GM06990 (cell line): ENCODE measurements around the gene ZNF750.

Experiments
- DNase-seq: peaks from one replicate; pipeline ENCODE4 v3.0.0-alpha.2; 2011; ENCODE audit not compliant: insufficient read length; ENCODE audit errors: extremely low read depth
- H3K27me3 ChIP-seq: replicated peaks from 2 replicates; pipeline ENCODE4 v1.6.0; 2011; ENCODE audit warnings: low read length; ENCODE audit not compliant: control insufficient read depth, insufficient read depth
- H3K36me3 ChIP-seq: 2 replicates; pipeline ENCODE4 v1.5.1; 2011; ENCODE audit warnings: low read length; ENCODE audit not compliant: control insufficient read depth, insufficient read depth
- H3K4me3 ChIP-seq: replicated peaks from 2 replicates; pipeline ENCODE4 v1.5.1; 2011; ENCODE audit warnings: low read depth, mild to moderate bottlenecking, control low read depth, low read length
- TF ChIP-seq, protein P1 (sequence below): IDR thresholded peaks from 2 replicates; pipeline ENCODE4 v1.5.1; 2011; ENCODE audit warnings: low read length, control low read depth, mild to moderate bottlenecking, inconsistent platforms; ENCODE audit not compliant: insufficient read depth, poor library complexity, severe bottlenecking

ZNF750 gene

DNA sequence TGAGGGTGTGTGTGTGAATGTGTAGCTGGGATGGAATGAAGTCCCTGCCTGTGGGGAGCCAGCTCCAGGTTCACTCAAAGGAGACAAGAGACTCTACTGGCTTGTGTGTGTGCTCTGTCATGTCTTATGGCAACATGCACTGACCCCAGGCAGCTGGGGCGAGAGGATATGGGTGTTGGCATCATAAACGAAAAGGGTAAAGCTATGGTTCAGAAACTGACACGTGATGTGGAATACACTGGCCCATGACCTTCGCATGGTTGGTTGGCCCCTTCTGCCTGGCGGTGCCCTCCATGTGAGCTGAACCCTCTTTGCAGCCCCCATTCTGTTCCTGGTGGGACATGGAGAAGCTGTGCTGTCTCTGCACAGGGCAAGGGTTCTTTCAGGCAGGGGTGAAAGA lies 21.9 kb downstream of the ZNF750 start:
- TF ChIP-seq, protein P1, sequence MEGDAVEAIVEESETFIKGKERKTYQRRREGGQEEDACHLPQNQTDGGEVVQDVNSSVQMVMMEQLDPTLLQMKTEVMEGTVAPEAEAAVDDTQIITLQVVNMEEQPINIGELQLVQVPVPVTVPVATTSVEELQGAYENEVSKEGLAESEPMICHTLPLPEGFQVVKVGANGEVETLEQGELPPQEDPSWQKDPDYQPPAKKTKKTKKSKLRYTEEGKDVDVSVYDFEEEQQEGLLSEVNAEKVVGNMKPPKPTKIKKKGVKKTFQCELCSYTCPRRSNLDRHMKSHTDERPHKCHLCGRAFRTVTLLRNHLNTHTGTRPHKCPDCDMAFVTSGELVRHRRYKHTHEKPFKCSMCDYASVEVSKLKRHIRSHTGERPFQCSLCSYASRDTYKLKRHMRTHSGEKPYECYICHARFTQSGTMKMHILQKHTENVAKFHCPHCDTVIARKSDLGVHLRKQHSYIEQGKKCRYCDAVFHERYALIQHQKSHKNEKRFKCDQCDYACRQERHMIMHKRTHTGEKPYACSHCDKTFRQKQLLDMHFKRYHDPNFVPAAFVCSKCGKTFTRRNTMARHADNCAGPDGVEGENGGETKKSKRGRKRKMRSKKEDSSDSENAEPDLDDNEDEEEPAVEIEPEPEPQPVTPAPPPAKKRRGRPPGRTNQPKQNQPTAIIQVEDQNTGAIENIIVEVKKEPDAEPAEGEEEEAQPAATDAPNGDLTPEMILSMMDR: no peak
- DNase-seq: no peak
- no peak overlapping the region for H3K4me3 ChIP-seq
- H3K36me3 ChIP-seq: peaks cover 6% of the 10 kb centered on the region
- no peaks in the 10 kb centered on the region for H3K27me3 ChIP-seq

DNA sequence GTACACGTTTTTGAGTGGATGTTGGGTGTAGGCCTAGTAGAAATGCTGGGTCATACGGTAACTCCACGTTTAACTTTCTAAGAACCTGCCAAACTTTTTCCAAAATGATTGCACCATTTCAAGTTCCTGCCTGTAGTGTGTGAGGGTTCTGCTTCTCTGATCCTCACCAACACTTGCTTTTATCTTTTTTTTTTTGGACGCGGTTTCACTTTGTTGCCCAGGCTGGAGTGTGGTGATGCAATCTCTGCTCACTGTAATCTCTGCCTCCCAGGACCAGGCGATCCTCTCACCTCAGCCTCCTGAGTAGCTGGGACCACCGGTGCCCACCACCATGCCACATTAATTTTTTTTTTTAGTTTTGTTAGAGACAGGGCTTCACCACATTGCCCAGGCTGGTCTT lies 23.5 kb downstream of the ZNF750 start:
- TF ChIP-seq, protein P1: no peak
- Histone ChIP-seq H3K27me3 (no peaks in the 10 kb centered on the region), H3K4me3 (no peak overlapping the region), H3K36me3 (peaks cover 6% of the 10 kb centered on the region)
- no peak for DNase-seq

DNA sequence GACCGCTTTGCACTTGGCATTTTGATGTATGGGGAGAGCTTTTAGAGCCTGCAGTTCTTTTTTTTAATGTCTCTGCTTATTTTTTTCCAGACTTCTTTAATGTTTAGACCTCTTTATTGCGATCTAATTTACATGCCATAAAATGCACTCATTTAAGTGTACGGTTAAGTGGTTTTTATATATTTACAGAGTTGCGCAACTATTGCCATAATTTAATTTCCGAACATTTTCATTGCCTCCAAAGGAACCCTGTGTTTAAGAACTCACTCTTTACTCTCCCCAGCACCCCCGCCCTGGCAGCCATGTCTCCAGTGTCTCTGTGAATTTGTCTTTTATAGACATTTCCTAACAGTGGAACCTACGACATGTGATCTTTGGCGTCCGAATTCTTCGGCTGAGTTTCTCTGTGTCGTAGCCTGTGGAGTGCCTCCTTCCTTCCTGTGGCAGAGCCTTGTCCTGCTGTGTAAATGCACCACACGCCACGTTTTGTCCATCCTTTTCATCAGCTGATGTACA lies 24.0 kb downstream of the ZNF750 start:
- H3K27me3 ChIP-seq: no peaks in the 10 kb centered on the region
- no peak overlapping the region for H3K4me3 ChIP-seq
- peaks cover 6% of the 10 kb centered on the region for H3K36me3 ChIP-seq
- DNase-seq: no peak
- TF ChIP-seq, protein P1: no peak

DNA sequence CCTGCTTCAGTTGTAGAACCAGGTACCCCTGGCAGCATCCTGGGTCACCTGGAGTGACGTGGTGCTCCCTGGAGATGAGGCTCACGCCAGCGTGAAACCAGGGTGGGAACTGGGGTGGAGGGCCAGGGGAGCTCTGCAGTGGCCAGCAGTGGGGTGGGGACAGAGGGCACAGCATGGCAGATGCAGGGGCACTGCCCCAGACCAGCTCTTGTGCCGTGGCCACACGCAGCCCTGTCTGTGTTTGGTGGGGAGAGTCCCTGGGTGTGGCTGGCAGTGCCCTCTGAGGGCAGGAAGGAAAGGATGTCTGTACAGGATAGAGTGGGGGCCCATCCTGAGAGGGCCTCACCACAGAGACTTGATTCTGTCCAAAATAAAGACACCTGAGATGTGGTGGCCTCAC lies 24.5 kb downstream of the ZNF750 start:
- DNase-seq: no peak
- Histone ChIP-seq H3K4me3 (no peak overlapping the region), H3K36me3 (peaks cover 8% of the 10 kb centered on the region), H3K27me3 (no peaks in the 10 kb centered on the region)
- TF ChIP-seq, protein P1: no peak

DNA sequence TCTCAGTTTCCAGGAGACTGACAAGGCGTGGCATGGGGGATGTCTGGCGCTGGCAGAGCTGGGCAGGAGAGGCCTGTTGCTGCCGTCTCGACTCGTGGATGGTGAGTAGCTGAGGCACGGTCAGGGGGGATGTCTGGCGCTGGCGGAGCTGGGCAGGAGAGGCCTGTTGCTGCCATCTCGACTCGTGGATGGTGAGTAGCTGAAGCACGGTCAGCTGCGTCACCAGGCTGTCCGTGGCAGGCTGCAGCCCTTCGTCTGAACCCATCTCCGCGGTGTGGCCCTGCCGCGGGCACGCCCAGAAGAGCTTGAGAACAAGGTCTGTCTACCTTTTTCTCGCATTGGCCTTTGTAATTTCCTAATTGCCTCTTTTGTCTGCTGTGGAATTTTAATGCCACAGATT lies 25.0 kb downstream of the ZNF750 start:
- H3K4me3 ChIP-seq: no peak overlapping the region
- H3K27me3 ChIP-seq: no peaks in the 10 kb centered on the region
- DNase-seq: no peak
- TF ChIP-seq, protein P1: no peak
- peaks cover 8% of the 10 kb centered on the region for H3K36me3 ChIP-seq

DNA sequence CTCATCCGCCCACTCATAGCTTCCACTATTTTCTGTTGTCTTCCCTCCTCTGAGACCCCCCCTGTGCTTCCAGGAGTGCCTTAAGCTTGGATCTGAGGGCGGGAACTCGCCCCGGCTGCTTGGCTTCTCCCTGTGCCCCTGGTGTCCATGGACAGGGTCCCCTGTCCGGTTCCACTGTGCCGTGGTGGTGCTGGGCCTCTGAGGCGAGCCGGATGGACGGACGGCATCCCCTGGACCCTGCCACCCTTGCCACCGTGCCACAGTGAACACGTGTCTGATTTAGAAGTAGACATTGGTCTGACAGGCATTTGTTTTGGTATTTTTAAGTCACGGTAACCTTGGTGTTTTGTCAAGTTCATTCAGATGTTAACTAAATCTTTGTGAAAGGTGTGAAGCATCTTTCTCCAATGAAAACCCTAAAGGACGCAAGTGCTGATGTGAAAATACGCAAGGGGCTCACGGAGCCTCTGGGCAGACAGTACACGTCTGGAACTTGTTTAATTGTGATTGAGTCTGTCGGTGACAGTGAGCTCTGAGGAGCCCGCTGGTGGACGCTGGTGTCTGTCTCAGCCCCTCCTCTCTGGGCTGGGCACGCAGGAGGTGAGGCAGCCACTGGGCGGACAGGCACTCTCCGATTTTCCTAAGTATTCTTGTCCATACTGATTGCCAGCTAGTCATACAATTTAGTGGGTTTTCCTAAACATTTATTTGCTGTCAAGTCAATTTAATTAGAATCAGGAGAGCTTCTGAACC lies 26.3 kb downstream of the ZNF750 start:
- Histone ChIP-seq H3K36me3 (peaks cover 9% of the 10 kb centered on the region), H3K4me3 (no peak overlapping the region)
- TF ChIP-seq, protein P1: no peak

More for the DNA sequence above, 26.3 kb downstream of the ZNF750 start:
- H3K27me3 ChIP-seq: no peaks in the 10 kb centered on the region
- DNase-seq: no peak
